HepG2 (cell line): ENCODE data around the gene SMIM31. TPM values are rescaled to one million over a fixed set of nuclear protein-coding genes. Genes with fewer than 3 reads are reported as not detected.
A peak's percentile ranks its signal among the peaks of the same experiment; 100 is the strongest.

ENCODE experiments used
- ATAC-seq: fragments of 200-7000 bp; cut with Tn5 transposase; 3 replicates; pipeline ENCODE4 v1.9.1; 2020; ENCODE audit warnings: mild to moderate bottlenecking, moderate library complexity
- BruUV-seq: library from RNA; stranded (reverse); fragments of 400-500 nt; replicated peaks from 2 replicates; lab custom pipeline; 2021; lab: Mats Ljungman, UMichigan
- CTCF ChIA-PET: fragments of 300-600 bp; formaldehyde crosslinking; extraction: SDS; loops from one replicate; lab custom pipeline; 2021; ENCODE audit warnings: low total read pairs, inconsistent platforms, low intra/inter-chr PET ratio; lab: Yijun Ruan, JAX
- POLR2A ChIA-PET: fragments of 350-600 bp; sonication (Branson Sonifier 250); formaldehyde crosslinking; loops from one replicate; lab custom pipeline; 2020; ENCODE audit warnings: antibody characterized with exemption, inconsistent platforms; lab: Yijun Ruan, JAX
- DNase-seq: peaks from one replicate; pipeline ENCODE4 v3.0.0-alpha.2; 2015; ENCODE audit warnings: low spot score
- FAIRE-seq: peaks from 3 replicates; lab custom pipeline; 2011; peaks lifted over from hg19 to GRCh38; lab: Jason Lieb, UNC
- H2AFZ ChIP-seq: one replicate; pipeline ENCODE4 v1.6.1; 2011; ENCODE audit warnings: low read length, inconsistent platforms
- H3K27ac ChIP-seq: fragments of 300-600 bp; 3 replicates; pipeline ENCODE4 v1.8.0; 2011; ENCODE audit warnings: mixed run types, mild to moderate bottlenecking, mixed read lengths, low read length, inconsistent platforms; ENCODE audit not compliant: insufficient read depth; ENCODE audit errors: extremely low read length
- H3K27me3 ChIP-seq, 2 experiments: fragments of 200-600 bp in 1 of 2; 2 replicates in 1 of 2; 3 replicates in 1 of 2; pipeline versions ENCODE4 v1.6.0 to v1.8.0; 2011; ENCODE audit warnings: low read length in 2 of 2, mild to moderate bottlenecking in 2 of 2, moderate library complexity in 2 of 2, inconsistent platforms in 1 of 2; ENCODE audit not compliant: insufficient read depth in 2 of 2, control insufficient read depth in 1 of 2
- H3K36me3 ChIP-seq, 2 experiments: fragments of 200-600 bp in 1 of 2; replicated peaks in 1 of 2; 2 replicates in 1 of 2; 3 replicates in 1 of 2; pipeline versions ENCODE4 v1.5.1 to v1.8.0; 2011; ENCODE audit warnings: low read length in 2 of 2, inconsistent platforms in 1 of 2; ENCODE audit not compliant: insufficient read depth in 2 of 2, control insufficient read depth in 1 of 2
- H3K4me1 ChIP-seq: 2 replicates; pipeline ENCODE4 v1.5.1; 2012; ENCODE audit warnings: low read length, inconsistent platforms; ENCODE audit not compliant: insufficient read depth
- H3K4me2 ChIP-seq: 2 replicates; pipeline ENCODE4 v1.6.0; 2011; ENCODE audit warnings: low read depth, low read length, inconsistent platforms
- H3K4me3 ChIP-seq, 3 experiments: fragments of 200-600 bp in 1 of 3; sonication (generic), shearing (Covaris generic) in 1 of 3; replicated peaks in 1 of 3; 2 replicates each; pipeline ENCODE4 v1.5.1; 2011 to 2016; ENCODE audit warnings: low read length in 3 of 3, inconsistent platforms in 2 of 3, low read depth in 2 of 3, mild to moderate bottlenecking in 2 of 3, control low read depth in 1 of 3, mixed read lengths in 1 of 3; ENCODE audit not compliant: insufficient read depth in 1 of 3
- H3K79me2 ChIP-seq: one replicate; pipeline ENCODE4 v1.6.1; 2011; ENCODE audit warnings: low read length, inconsistent platforms; ENCODE audit not compliant: insufficient read depth
- H3K9ac ChIP-seq: 2 replicates; pipeline ENCODE4 v1.6.0; 2011; ENCODE audit warnings: mild to moderate bottlenecking, low read depth, low read length, inconsistent platforms; ENCODE audit not compliant: insufficient read depth
- H3K9me3 ChIP-seq: 2 replicates; pipeline ENCODE4 v1.5.1; 2012; ENCODE audit warnings: mild to moderate bottlenecking, low read length
- H4K20me1 ChIP-seq: 2 replicates; pipeline ENCODE4 v1.6.0; 2011; ENCODE audit warnings: inconsistent platforms, mild to moderate bottlenecking, low read length, moderate library complexity; ENCODE audit not compliant: insufficient read depth
- BHLHE40 ChIP-seq: IDR thresholded peaks from 2 replicates; pipeline ENCODE4 v1.6.1; 2011; ENCODE audit warnings: low read length, improper control_type of control experiment
- CENPT ChIP-seq: sonication (generic); formaldehyde crosslinking; IDR thresholded peaks from 2 replicates; pipeline ENCODE4 v1.8.0; 2022; ENCODE audit warnings: low read depth, mild to moderate bottlenecking, moderate library complexity, missing genetic modification reagents
- KDM6A ChIP-seq: IDR thresholded peaks from 2 replicates; pipeline ENCODE4 v1.6.1; 2016; ENCODE audit warnings: low read depth
- KLF13 ChIP-seq: sonication (generic); formaldehyde crosslinking; IDR thresholded peaks from 2 replicates; pipeline ENCODE4 v1.4.0; 2020; ENCODE audit warnings: mild to moderate bottlenecking, missing genetic modification reagents
- RFXANK ChIP-seq: IDR thresholded peaks from 2 replicates; pipeline ENCODE4 v1.6.1; 2016
- SKI ChIP-seq: fragments of 450-650 bp; IDR thresholded peaks from one replicate; pipeline ENCODE4 v1.6.1; 2018; ENCODE audit warnings: mild to moderate bottlenecking; ENCODE audit not compliant: partially characterized antibody
- WGBS: methylation state at CpG from one replicate; pipeline ENCODE4 v1.1.6; 2017; ENCODE audit warnings: low lambda C conversion rate; 5-methylcytosine and 5-hydroxymethylcytosine counted together
- in situ Hi-C: cut with HindIII; loops from 2 replicates; pipeline ENCODE4 v1.10.0; 2017; ENCODE audit warnings: low pct_unique_long_range_greater_than_20kb; ENCODE audit not compliant: extremely low pct_ligation_motif_present
- intact Hi-C: fragments of 100-400 bp; cut with micrococcal nuclease; formaldehyde crosslinking; loops from one replicate; pipeline ENCODE4 v1.10.0; 2022; ENCODE audit not compliant: unreplicated experiment
- polyA plus RNA-seq, 8 experiments: library from polyadenylated mRNA; depleted of rRNA in 3 of 8; stranded (reverse) in 7 of 8; unstranded in 1 of 8; fragments of >200 nt; fragmentation: Illumina TruSeq in 4 of 8; extraction: Trizol in 4 of 8; gene quantifications; 2 replicates each; pipeline versions ENCODE4 v1.2.1 to v1.2.3, GENCODE V29; 2011 to 2016; ENCODE audit warnings: low read depth in 4 of 8, missing spikeins in 1 of 8, mixed read lengths in 1 of 8; ENCODE audit not compliant: insufficient read depth in 1 of 8
- total RNA-seq, 5 experiments: library from RNA; depleted of rRNA; stranded (reverse); fragments of >200 nt; fragmentation: Illumina TruSeq; extraction: Trizol; gene quantifications; 2 replicates each; pipeline ENCODE4 v1.2.3, GENCODE V29; 2016; ENCODE audit warnings: low read depth in 1 of 5
- TF ChIP-seq, protein P1 (sequence below): sonication (generic); formaldehyde crosslinking; IDR thresholded peaks from 2 replicates; pipeline ENCODE4 v1.4.0; 2020; ENCODE audit warnings: missing genetic modification reagents
- TF ChIP-seq, protein P2 (sequence below): sonication (generic); formaldehyde crosslinking; IDR thresholded peaks from 2 replicates; pipeline ENCODE4 v1.4.0; 2020; ENCODE audit warnings: mild to moderate bottlenecking, missing genetic modification reagents, borderline replicate concordance
- TF ChIP-seq, protein P3 (sequence below): sonication (generic); formaldehyde crosslinking; IDR thresholded peaks from 2 replicates; pipeline ENCODE4 v1.4.0; 2020; ENCODE audit warnings: missing genetic modification reagents

Gene SMIM31
- total and polyA plus RNA-seq, 2 of the 13 experiments (the other 11 are each of a cell fraction or from before 2014, with no cell fraction given) = not detected

DNA sequence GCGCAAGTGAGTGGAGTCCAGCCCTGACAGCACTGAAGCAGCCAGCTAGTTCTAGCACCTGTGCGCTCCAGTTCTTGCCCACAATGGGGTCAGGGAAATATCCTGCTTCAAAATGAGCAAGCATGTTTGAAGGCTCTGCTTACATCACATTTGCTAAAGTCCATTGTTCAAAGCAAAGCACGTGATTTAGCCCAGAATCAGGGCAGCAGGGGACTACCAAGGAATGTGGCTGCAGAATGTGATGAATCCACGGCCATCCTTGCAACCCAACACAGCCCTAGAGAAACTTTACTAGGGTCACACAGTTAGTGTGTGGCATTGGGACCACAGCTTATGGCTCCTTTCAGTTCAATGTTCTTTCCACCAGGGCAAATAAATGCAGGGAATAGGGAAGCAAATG lies 47.3 kb upstream of the SMIM31 start:
- intact Hi-C loops = no loop called here
- Histone ChIP-seq H3K4me2 (no peak overlapping the region), H3K4me1 (no peaks in the 10 kb centered on the region), H3K9ac (no peak overlapping the region), H4K20me1 (no peaks in the 10 kb centered on the region), H3K79me2 (no peaks in the 10 kb centered on the region), H3K9me3 (no peaks in the 10 kb centered on the region), H3K36me3 (no peaks in the 10 kb centered on the region), H3K27ac (no peak overlapping the region), H3K4me3 (no peak overlapping the region), H2AFZ (no peak overlapping the region), H3K27me3 (no peaks in the 10 kb centered on the region; a peak in 1 of 5 replicates)
- ATAC-seq (no peak; the same call in 2 of the 3 replicates), FAIRE-seq (no peak), DNase-seq (no peak)
- TF ChIP-seq, protein P1, sequence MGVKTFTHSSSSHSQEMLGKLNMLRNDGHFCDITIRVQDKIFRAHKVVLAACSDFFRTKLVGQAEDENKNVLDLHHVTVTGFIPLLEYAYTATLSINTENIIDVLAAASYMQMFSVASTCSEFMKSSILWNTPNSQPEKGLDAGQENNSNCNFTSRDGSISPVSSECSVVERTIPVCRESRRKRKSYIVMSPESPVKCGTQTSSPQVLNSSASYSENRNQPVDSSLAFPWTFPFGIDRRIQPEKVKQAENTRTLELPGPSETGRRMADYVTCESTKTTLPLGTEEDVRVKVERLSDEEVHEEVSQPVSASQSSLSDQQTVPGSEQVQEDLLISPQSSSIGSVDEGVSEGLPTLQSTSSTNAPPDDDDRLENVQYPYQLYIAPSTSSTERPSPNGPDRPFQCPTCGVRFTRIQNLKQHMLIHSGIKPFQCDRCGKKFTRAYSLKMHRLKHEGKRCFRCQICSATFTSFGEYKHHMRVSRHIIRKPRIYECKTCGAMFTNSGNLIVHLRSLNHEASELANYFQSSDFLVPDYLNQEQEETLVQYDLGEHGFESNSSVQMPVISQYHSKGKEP = no peak
- TF ChIP-seq KLF13 (CRISPR knock-in tag) (no peak), BHLHE40 (0 out of 2 replicates have a peak, but pooled peaks have one; percentile 43), RFXANK (CRISPR knock-in tag) (no peak), KDM6A (CRISPR knock-in tag) (no peak), SKI (no peak), CENPT (CRISPR knock-in tag) (no peak)
- TF ChIP-seq, protein P2, sequence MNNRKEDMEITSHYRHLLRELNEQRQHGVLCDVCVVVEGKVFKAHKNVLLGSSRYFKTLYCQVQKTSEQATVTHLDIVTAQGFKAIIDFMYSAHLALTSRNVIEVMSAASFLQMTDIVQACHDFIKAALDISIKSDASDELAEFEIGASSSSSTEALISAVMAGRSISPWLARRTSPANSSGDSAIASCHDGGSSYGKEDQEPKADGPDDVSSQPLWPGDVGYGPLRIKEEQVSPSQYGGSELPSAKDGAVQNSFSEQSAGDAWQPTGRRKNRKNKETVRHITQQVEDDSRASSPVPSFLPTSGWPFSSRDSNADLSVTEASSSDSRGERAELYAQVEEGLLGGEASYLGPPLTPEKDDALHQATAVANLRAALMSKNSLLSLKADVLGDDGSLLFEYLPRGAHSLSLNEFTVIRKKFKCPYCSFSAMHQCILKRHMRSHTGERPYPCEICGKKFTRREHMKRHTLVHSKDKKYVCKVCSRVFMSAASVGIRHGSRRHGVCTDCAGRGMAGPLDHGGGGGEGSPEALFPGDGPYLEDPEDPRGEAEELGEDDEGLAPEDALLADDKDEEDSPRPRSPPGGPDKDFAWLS (CRISPR knock-in tag) = no peak
- TF ChIP-seq, protein P3, sequence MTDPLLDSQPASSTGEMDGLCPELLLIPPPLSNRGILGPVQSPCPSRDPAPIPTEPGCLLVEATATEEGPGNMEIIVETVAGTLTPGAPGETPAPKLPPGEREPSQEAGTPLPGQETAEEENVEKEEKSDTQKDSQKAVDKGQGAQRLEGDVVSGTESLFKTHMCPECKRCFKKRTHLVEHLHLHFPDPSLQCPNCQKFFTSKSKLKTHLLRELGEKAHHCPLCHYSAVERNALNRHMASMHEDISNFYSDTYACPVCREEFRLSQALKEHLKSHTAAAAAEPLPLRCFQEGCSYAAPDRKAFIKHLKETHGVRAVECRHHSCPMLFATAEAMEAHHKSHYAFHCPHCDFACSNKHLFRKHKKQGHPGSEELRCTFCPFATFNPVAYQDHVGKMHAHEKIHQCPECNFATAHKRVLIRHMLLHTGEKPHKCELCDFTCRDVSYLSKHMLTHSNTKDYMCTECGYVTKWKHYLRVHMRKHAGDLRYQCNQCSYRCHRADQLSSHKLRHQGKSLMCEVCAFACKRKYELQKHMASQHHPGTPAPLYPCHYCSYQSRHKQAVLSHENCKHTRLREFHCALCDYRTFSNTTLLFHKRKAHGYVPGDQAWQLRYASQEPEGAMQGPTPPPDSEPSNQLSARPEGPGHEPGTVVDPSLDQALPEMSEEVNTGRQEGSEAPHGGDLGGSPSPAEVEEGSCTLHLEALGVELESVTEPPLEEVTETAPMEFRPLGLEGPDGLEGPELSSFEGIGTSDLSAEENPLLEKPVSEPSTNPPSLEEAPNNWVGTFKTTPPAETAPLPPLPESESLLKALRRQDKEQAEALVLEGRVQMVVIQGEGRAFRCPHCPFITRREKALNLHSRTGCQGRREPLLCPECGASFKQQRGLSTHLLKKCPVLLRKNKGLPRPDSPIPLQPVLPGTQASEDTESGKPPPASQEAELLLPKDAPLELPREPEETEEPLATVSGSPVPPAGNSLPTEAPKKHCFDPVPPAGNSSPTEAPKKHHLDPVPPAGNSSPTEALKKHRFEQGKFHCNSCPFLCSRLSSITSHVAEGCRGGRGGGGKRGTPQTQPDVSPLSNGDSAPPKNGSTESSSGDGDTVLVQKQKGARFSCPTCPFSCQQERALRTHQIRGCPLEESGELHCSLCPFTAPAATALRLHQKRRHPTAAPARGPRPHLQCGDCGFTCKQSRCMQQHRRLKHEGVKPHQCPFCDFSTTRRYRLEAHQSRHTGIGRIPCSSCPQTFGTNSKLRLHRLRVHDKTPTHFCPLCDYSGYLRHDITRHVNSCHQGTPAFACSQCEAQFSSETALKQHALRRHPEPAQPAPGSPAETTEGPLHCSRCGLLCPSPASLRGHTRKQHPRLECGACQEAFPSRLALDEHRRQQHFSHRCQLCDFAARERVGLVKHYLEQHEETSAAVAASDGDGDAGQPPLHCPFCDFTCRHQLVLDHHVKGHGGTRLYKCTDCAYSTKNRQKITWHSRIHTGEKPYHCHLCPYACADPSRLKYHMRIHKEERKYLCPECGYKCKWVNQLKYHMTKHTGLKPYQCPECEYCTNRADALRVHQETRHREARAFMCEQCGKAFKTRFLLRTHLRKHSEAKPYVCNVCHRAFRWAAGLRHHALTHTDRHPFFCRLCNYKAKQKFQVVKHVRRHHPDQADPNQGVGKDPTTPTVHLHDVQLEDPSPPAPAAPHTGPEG (CRISPR knock-in tag) = no peak
- ChIA-PET CTCF (no interaction called here), POLR2A (no interaction called here)
- no TSS peak for BruUV-seq
- in situ Hi-C loops = no loop called here
- 0% methylated on average over 3 of the region's 4 CpGs for WGBS
